ENCODE data around the gene LRRC28.

GRCh38 chr15:99408236-99409096 is 157.2 kb downstream of the LRRC28 start:
- TF ChIP-seq POLR2A (IDR thresholded peaks at IDR 0.05), result no peak
- TF ChIP-seq, protein P1, sequence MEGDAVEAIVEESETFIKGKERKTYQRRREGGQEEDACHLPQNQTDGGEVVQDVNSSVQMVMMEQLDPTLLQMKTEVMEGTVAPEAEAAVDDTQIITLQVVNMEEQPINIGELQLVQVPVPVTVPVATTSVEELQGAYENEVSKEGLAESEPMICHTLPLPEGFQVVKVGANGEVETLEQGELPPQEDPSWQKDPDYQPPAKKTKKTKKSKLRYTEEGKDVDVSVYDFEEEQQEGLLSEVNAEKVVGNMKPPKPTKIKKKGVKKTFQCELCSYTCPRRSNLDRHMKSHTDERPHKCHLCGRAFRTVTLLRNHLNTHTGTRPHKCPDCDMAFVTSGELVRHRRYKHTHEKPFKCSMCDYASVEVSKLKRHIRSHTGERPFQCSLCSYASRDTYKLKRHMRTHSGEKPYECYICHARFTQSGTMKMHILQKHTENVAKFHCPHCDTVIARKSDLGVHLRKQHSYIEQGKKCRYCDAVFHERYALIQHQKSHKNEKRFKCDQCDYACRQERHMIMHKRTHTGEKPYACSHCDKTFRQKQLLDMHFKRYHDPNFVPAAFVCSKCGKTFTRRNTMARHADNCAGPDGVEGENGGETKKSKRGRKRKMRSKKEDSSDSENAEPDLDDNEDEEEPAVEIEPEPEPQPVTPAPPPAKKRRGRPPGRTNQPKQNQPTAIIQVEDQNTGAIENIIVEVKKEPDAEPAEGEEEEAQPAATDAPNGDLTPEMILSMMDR (IDR thresholded peaks at IDR 0.05), result no peak

Measured in lower leg skin (tissue), 3 donors.